ENCODE data around the gene MTUS2. TPM values are rescaled to one million over a fixed set of nuclear protein-coding genes. Genes with fewer than 3 reads are reported as not detected.

MTUS2 gene
- total RNA-seq, 1 experiment from 2014 or later, result 0.35 TPM

DNA sequence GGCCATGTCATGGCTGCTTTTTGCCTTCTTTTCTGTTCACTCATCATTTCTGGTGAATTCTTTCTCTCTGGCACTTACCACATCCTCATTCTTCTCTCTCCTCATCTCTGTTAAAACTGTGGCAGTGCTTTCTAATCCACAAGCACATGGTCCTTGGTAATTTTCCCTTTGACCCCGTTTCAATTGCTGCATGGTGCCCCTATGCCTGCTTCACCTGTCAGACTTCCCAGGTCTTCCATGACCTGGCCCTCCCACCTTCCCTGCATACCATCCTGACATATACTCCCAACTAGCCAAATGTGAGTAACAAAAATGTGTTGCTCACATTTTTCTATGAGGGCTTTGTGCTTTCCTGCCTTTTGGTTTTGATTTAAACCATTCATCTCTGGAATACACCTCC lies 286.5 kb downstream of the MTUS2 start:
- H3K9ac ChIP-seq (ENCODE audit: extremely low read depth, insufficient read length, low read length), result no peak overlapping the region
- TF ChIP-seq, protein P1, sequence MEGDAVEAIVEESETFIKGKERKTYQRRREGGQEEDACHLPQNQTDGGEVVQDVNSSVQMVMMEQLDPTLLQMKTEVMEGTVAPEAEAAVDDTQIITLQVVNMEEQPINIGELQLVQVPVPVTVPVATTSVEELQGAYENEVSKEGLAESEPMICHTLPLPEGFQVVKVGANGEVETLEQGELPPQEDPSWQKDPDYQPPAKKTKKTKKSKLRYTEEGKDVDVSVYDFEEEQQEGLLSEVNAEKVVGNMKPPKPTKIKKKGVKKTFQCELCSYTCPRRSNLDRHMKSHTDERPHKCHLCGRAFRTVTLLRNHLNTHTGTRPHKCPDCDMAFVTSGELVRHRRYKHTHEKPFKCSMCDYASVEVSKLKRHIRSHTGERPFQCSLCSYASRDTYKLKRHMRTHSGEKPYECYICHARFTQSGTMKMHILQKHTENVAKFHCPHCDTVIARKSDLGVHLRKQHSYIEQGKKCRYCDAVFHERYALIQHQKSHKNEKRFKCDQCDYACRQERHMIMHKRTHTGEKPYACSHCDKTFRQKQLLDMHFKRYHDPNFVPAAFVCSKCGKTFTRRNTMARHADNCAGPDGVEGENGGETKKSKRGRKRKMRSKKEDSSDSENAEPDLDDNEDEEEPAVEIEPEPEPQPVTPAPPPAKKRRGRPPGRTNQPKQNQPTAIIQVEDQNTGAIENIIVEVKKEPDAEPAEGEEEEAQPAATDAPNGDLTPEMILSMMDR (conservative IDR thresholded peaks at IDR 0.05), result no peak

More for the DNA sequence above, 286.5 kb downstream of the MTUS2 start:
- H2BK120ac ChIP-seq (ENCODE audit: low read depth, low read length, poor library complexity, severe bottlenecking), result no peak overlapping the region
- Mint-ChIP-seq H3K27me3 (ENCODE audit: low read depth) (no peaks in the 10 kb centered on the region; the same call in 1 of the 2 replicates), H3K4me3 (no peak overlapping the region; a peak in 1 of 5 replicates), H3K9me3 (peaks cover 0 to 2% of the 10 kb centered on the region in 2 experiments; a peak in 1 of 5 replicates), H3K27ac (no peak overlapping the region), H3K4me1 (peaks cover 2% of the 10 kb centered on the region in 2 experiments), H3K36me3 (ENCODE audit: insufficient read depth in 1 of 3, low read depth in 3 of 3) (no peaks in the 10 kb centered on the region)
- no peak for DNase-seq
- no peaks in the 10 kb centered on the region for H3K4me1 ChIP-seq (ENCODE audit: insufficient read depth, low read length)
- H2BK5ac ChIP-seq (ENCODE audit: insufficient read length, low read length), result no peak overlapping the region
- no peak overlapping the region for H2BK12ac ChIP-seq (ENCODE audit: insufficient read length, low read depth, low read length)
- no peak overlapping the region for H2AFZ ChIP-seq (ENCODE audit: low read length)
- H3K27ac ChIP-seq (ENCODE audit: insufficient read length, low read depth, low read length), result no peak overlapping the region
- H3K14ac ChIP-seq (ENCODE audit: insufficient read depth, low read length), result no peak overlapping the region
- no peak overlapping the region for H4K8ac ChIP-seq (replicated peaks; ENCODE audit: insufficient read length, low read depth, low read length)
- H4K5ac ChIP-seq (ENCODE audit: insufficient read length, low read depth, low read length), result no peak overlapping the region
- no peaks in the 10 kb centered on the region for H3K79me1 ChIP-seq (ENCODE audit: insufficient read depth, low read depth, low read length, poor library complexity, severe bottlenecking)
- H4K91ac ChIP-seq (ENCODE audit: insufficient read length, low read depth, low read length), result no peak overlapping the region
- H4K20me1 ChIP-seq (ENCODE audit: control insufficient read depth, insufficient read depth, insufficient read length), result no peaks in the 10 kb centered on the region
- no peak overlapping the region for H2BK20ac ChIP-seq (ENCODE audit: low read depth, low read length, poor library complexity, severe bottlenecking)
- no peak overlapping the region for H3K4ac ChIP-seq (ENCODE audit: low read depth, low read length)
- no peak overlapping the region for H2AK5ac ChIP-seq (ENCODE audit: insufficient read length, low read length)
- H2BK15ac ChIP-seq (ENCODE audit: low read depth, low read length), result no peak overlapping the region
- H3K23ac ChIP-seq (ENCODE audit: insufficient read length, low read depth, low read length), result no peak overlapping the region
- no peak overlapping the region for H3T11ph ChIP-seq (ENCODE audit: low read length)
- no peak overlapping the region for H3K56ac ChIP-seq (ENCODE audit: insufficient read length, low read depth, low read length)
- H3K4me2 ChIP-seq (ENCODE audit: insufficient read depth, insufficient read length, low read length), result no peak overlapping the region
- no peaks in the 10 kb centered on the region for H3K79me2 ChIP-seq (ENCODE audit: insufficient read depth, low read length)
- no peaks in the 10 kb centered on the region for H3K27me3 ChIP-seq (ENCODE audit: insufficient read depth, low read length)
- H3K23me2 ChIP-seq (ENCODE audit: insufficient read length, low read depth, low read length, poor library complexity, severe bottlenecking), result no peaks in the 10 kb centered on the region
- no peaks in the 10 kb centered on the region for H3K9me3 ChIP-seq (ENCODE audit: control insufficient read depth, low read depth, low read length)
- WGBS (ENCODE audit: extremely low coverage, insufficient read length, low lambda C conversion rate), result no CpG with 5 or more reads among the region's 1 CpG
- no peak overlapping the region for H3K18ac ChIP-seq (ENCODE audit: insufficient read length, low read depth, low read length)

All from H9 (cell line).